Measurements from ENCODE around the gene CBARP. TPM values are rescaled to one million over a fixed set of nuclear protein-coding genes. Genes with fewer than 3 reads are reported as not detected.

The CBARP gene
- total and polyA plus RNA-seq, 2 of the 13 experiments (the other 11 are each of a cell fraction or from before 2014, with no cell fraction given), result 1.2 to 1.4 TPM

DNA sequence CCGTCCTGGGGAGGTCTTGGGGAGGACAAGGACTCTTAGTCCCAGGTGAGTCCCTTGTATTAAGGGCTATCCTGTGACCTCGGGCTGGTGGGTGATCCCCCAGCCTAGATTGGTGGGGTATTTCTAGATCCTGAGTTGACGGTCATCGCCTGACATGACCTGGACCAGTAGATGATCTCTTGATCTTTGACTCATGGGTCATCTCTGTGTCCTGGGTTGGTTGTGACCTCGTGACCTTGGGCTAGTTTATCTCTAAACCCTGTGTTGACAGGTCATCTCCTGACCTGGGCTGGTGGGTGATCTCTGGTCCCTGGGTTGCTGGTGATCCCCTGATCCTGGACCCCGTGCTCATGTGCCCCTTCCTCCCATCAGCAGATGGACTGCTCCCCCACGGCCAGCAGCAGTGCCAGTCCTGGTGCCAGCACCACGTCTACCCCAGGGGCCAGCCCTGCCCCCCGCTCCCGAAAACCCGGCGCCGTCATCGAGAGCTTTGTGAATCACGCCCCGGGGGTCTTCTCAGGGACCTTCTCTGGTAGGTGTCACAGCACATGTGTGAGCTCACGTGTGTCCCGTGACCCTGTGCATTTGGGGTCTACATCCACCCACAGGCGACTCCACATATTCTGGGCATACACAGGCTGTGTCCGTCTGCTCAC, 16.9 kb upstream of the CBARP start (continued):
- TF ChIP-seq SMAD3 (CRISPR knock-in tag; IDR thresholded peaks at IDR 0.05), result 0 out of 2 replicates have a peak, but pooled peaks have one; percentile 42
- no peak for TF ChIP-seq BORCS8-MEF2B (CRISPR knock-in tag; IDR thresholded peaks at IDR 0.05)
- no peak for TF ChIP-seq ETV6 (CRISPR knock-in tag; conservative IDR thresholded peaks at IDR 0.05)
- TF ChIP-seq POLR2A (IDR thresholded peaks at IDR 0.05; ENCODE audit: insufficient read depth in 1 of 2, low read depth in 2 of 2, low read length in 2 of 2), result peak; percentile 43 to 55; a peak in 2 of 4 replicates
- TF ChIP-seq, protein P1, sequence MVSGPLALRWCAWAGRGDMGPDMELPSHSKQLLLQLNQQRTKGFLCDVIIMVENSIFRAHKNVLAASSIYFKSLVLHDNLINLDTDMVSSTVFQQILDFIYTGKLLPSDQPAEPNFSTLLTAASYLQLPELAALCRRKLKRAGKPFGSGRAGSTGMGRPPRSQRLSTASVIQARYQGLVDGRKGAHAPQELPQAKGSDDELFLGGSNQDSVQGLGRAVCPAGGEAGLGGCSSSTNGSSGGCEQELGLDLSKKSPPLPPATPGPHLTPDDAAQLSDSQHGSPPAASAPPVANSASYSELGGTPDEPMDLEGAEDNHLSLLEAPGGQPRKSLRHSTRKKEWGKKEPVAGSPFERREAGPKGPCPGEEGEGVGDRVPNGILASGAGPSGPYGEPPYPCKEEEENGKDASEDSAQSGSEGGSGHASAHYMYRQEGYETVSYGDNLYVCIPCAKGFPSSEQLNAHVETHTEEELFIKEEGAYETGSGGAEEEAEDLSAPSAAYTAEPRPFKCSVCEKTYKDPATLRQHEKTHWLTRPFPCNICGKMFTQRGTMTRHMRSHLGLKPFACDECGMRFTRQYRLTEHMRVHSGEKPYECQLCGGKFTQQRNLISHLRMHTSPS (CRISPR knock-in tag; IDR thresholded peaks at IDR 0.05; ENCODE audit: low read depth), result peak; percentile 64; the same call in 1 of the 2 replicates
- no peak for TF ChIP-seq PREB (CRISPR knock-in tag; IDR thresholded peaks at IDR 0.05)
- 0 out of 2 replicates have a peak, but pooled peaks have one; percentile 28 for TF ChIP-seq ARNT2 (CRISPR knock-in tag; IDR thresholded peaks at IDR 0.05; ENCODE audit: low read depth)
- TF ChIP-seq PATZ1 (CRISPR knock-in tag; IDR thresholded peaks at IDR 0.05), result peak; percentile 85
- TF ChIP-seq ZNF12 (CRISPR knock-in tag; IDR thresholded peaks at IDR 0.05), result no peak
- no peak for TF ChIP-seq ZBTB37 (CRISPR knock-in tag; IDR thresholded peaks at IDR 0.05)
- TF ChIP-seq ZNF180 (CRISPR knock-in tag; IDR thresholded peaks at IDR 0.05; ENCODE audit: borderline replicate concordance, low read depth), result no peak
- TF ChIP-seq, protein P2, sequence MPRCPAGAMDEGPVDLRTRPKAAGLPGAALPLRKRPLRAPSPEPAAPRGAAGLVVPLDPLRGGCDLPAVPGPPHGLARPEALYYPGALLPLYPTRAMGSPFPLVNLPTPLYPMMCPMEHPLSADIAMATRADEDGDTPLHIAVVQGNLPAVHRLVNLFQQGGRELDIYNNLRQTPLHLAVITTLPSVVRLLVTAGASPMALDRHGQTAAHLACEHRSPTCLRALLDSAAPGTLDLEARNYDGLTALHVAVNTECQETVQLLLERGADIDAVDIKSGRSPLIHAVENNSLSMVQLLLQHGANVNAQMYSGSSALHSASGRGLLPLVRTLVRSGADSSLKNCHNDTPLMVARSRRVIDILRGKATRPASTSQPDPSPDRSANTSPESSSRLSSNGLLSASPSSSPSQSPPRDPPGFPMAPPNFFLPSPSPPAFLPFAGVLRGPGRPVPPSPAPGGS (CRISPR knock-in tag; IDR thresholded peaks at IDR 0.05), result no peak
- no peak for TF ChIP-seq GPN1 (CRISPR knock-in tag; IDR thresholded peaks at IDR 0.05; ENCODE audit: borderline replicate concordance)
- no peak for TF ChIP-seq MTERF4 (CRISPR knock-in tag; IDR thresholded peaks at IDR 0.05)
- TF ChIP-seq NFKBIZ (CRISPR knock-in tag; IDR thresholded peaks at IDR 0.05), result no peak
- TF ChIP-seq PHF8 (CRISPR knock-in tag; IDR thresholded peaks at IDR 0.05), result no peak
- TF ChIP-seq HMGA1 (CRISPR knock-in tag; conservative IDR thresholded peaks at IDR 0.05), result no peak
- TF ChIP-seq, protein P3, sequence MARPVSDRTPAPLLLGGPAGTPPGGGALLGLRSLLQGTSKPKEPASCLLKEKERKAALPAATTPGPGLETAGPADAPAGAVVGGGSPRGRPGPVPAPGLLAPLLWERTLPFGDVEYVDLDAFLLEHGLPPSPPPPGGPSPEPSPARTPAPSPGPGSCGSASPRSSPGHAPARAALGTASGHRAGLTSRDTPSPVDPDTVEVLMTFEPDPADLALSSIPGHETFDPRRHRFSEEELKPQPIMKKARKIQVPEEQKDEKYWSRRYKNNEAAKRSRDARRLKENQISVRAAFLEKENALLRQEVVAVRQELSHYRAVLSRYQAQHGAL (CRISPR knock-in tag; IDR thresholded peaks at IDR 0.05; ENCODE audit: not compliant biosample characterization), result no peak
- no peak for TF ChIP-seq NCOA1 (CRISPR knock-in tag; IDR thresholded peaks at IDR 0.05)
- TF ChIP-seq ZNF674 (CRISPR knock-in tag; IDR thresholded peaks at IDR 0.05; ENCODE audit: low read depth), result no peak
